Fibroblast of lung (primary cell): ENCODE results near the gene KCNIP1. TPM values are rescaled to one million over a fixed set of nuclear protein-coding genes. Genes with fewer than 3 reads are reported as not detected.

Experiments
- DNase-seq, 2 donors: peaks; one replicate each; pipeline versions ENCODE4 v3.0.0 to v3.0.0-alpha.2; 2010; ENCODE audit warnings: low read depth in 2 of 2
- H2AFZ ChIP-seq: 2 replicates; pipeline ENCODE4 v1.5.1; 2012; ENCODE audit warnings: low read length, control low read depth, inconsistent platforms
- H3K27ac ChIP-seq: 2 replicates; pipeline ENCODE4 v1.5.1; 2011; ENCODE audit warnings: low read length, control low read depth; ENCODE audit not compliant: insufficient read depth
- H3K27me3 ChIP-seq: 2 replicates; pipeline ENCODE4 v1.5.1; 2011; ENCODE audit warnings: mild to moderate bottlenecking, low read length; ENCODE audit not compliant: control insufficient read depth, insufficient read depth
- H3K36me3 ChIP-seq: 2 replicates; pipeline ENCODE4 v1.5.1; 2011; ENCODE audit warnings: low read length; ENCODE audit not compliant: control insufficient read depth, insufficient read depth
- H3K4me1 ChIP-seq: 2 replicates; pipeline ENCODE4 v1.5.1; 2011; ENCODE audit warnings: low read length; ENCODE audit not compliant: control insufficient read depth, insufficient read depth; ENCODE audit errors: extremely low read depth
- H3K4me2 ChIP-seq: 2 replicates; pipeline ENCODE4 v1.5.1; 2011; ENCODE audit warnings: low read length, control low read depth; ENCODE audit not compliant: insufficient read depth; ENCODE audit errors: extremely low read depth
- H3K4me3 ChIP-seq, 4 experiments: fragments of 200-600 bp in 1 of 4; sonication (generic) in 1 of 4; replicated peaks in 1 of 4; 2 replicates each; pipeline ENCODE4 v1.5.1; 2011 to 2016; ENCODE audit warnings: low read length in 4 of 4, low read depth in 3 of 4, mild to moderate bottlenecking in 3 of 4, control low read depth in 2 of 4, inconsistent platforms in 1 of 4, mixed read lengths in 1 of 4; ENCODE audit not compliant: insufficient read depth in 1 of 4; ENCODE audit errors: control extremely low read depth in 1 of 4
- H3K79me2 ChIP-seq: 2 replicates; pipeline ENCODE4 v1.5.1; 2012; ENCODE audit warnings: mild to moderate bottlenecking, low read length, inconsistent platforms; ENCODE audit not compliant: control insufficient read depth, insufficient read depth
- H3K9ac ChIP-seq: 2 replicates; pipeline ENCODE4 v1.5.1; 2011; ENCODE audit warnings: mild to moderate bottlenecking, low read length, control low read depth; ENCODE audit not compliant: insufficient read depth
- H3K9me3 ChIP-seq: 2 replicates; pipeline ENCODE4 v1.5.1; 2012; ENCODE audit warnings: low read depth, low read length; ENCODE audit not compliant: control insufficient read depth, insufficient read depth
- H4K20me1 ChIP-seq: 2 replicates; pipeline ENCODE4 v1.5.1; 2011; ENCODE audit warnings: low read length; ENCODE audit not compliant: control insufficient read depth, insufficient read depth; ENCODE audit errors: extremely low read depth
- EZH2 ChIP-seq: IDR thresholded peaks from 2 replicates; pipeline ENCODE4 v1.5.1; 2012; ENCODE audit warnings: low read length, control low read depth, mild to moderate bottlenecking; ENCODE audit errors: missing control alignments
- polyA plus RNA-seq, 2 donors: library from polyadenylated mRNA; depleted of rRNA in 1 of 2; stranded (reverse) in 1 of 2; unstranded in 1 of 2; fragments of >200 nt; gene quantifications; 2 replicates each; pipeline ENCODE4 v1.2.1, GENCODE V29; 2011 to 2012; ENCODE audit warnings: missing spikeins in 1 of 2
- total RNA-seq: library from RNA; depleted of rRNA; stranded (reverse); fragments of >200 nt; gene quantifications from 2 replicates; pipeline ENCODE4 v1.2.1, GENCODE V29; 2014
- TF ChIP-seq, protein P1 (sequence below), 2 donors: IDR thresholded peaks in 1 of 2; conservative IDR thresholded peaks in 1 of 2; 1 replicate in 1 of 2; 2 replicates in 1 of 2; pipeline ENCODE4 v1.5.1; 2011 to 2012; ENCODE audit warnings: low read length in 2 of 2, control low read depth in 1 of 2, inconsistent platforms in 1 of 2, low read depth in 1 of 2, mild to moderate bottlenecking in 1 of 2

KCNIP1 gene
- total and polyA plus RNA-seq, 2 donors (not counting 1 experiment from before 2014, with no cell fraction given): not detected

DNA sequence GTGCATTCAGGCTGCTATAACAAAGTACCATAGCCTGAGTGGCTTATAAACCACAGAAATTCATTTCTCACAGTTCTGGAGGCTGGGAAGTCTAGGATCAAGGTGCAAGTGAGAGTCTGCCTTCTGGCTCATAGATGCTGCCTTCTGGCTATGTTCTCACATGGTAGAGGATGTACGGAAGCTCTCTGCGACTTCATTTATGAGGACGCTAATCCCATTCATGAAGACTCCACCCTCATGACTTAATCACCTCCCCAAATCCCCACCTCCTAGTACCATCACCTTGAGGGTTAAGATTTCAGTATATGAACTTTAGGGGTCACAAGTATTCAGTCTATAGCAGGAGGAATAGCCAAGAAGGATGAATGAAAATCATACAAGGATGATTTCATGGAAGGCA is 37.3 kb upstream of the KCNIP1 start:
- Histone ChIP-seq H3K4me2 (no peak overlapping the region), H3K36me3 (no peaks in the 10 kb centered on the region), H2AFZ (no peak overlapping the region), H3K79me2 (no peaks in the 10 kb centered on the region), H3K9ac (no peak overlapping the region), H3K27ac (no peak overlapping the region), H3K9me3 (no peaks in the 10 kb centered on the region), H3K4me1 (peaks cover 2% of the 10 kb centered on the region), H3K27me3 (no peaks in the 10 kb centered on the region), H3K4me3 (no peak overlapping the region), H4K20me1 (no peaks in the 10 kb centered on the region)
- DNase-seq: no peak
- TF ChIP-seq, protein P1, sequence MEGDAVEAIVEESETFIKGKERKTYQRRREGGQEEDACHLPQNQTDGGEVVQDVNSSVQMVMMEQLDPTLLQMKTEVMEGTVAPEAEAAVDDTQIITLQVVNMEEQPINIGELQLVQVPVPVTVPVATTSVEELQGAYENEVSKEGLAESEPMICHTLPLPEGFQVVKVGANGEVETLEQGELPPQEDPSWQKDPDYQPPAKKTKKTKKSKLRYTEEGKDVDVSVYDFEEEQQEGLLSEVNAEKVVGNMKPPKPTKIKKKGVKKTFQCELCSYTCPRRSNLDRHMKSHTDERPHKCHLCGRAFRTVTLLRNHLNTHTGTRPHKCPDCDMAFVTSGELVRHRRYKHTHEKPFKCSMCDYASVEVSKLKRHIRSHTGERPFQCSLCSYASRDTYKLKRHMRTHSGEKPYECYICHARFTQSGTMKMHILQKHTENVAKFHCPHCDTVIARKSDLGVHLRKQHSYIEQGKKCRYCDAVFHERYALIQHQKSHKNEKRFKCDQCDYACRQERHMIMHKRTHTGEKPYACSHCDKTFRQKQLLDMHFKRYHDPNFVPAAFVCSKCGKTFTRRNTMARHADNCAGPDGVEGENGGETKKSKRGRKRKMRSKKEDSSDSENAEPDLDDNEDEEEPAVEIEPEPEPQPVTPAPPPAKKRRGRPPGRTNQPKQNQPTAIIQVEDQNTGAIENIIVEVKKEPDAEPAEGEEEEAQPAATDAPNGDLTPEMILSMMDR (conservative IDR thresholded peaks at IDR 0.05 in 1 of 2, IDR thresholded peaks at IDR 0.05 in 1 of 2; ENCODE audit: low read depth in 1 of 2, low read length in 2 of 2): no peak
- no peak for TF ChIP-seq EZH2

DNA sequence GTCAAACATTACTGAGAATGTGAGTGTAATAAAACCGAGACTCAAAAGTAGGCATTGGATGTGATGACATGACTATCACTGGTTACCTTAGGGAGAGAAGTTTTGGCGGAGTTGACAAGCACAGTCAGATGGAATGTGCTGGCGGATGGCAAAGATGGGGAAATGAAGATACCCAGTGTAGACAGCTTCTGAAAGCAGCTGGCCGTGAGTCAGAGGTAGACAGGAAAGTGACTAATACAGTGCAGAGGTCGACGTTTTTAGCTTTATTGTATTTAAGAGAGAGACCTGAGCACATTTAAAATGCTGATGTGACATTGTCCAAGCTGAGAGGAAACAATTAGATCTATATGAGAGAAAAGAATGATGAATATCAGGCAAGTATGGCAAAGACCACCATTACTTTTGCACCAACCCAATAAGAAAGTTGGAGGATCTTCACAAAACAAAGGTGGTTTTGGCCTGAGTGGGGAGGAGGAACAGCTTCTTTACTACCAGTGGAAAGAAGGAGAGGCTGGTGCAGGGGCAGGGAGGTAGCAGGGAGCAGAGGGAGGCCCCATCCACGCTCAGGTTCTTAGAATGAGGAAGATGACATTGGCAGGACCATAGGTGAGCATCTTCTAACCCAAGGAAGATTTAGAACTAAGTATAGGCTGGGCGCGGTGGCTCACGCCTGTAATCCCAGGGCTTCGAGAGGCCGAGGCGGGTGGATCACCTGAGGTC is 36.7 kb upstream of the KCNIP1 start:
- no peak for TF ChIP-seq EZH2
- TF ChIP-seq, protein P1 (conservative IDR thresholded peaks at IDR 0.05 in 1 of 2, IDR thresholded peaks at IDR 0.05 in 1 of 2; ENCODE audit: low read depth in 1 of 2, low read length in 2 of 2): no peak
- DNase-seq: peak; percentile 81 to 93

DNA sequence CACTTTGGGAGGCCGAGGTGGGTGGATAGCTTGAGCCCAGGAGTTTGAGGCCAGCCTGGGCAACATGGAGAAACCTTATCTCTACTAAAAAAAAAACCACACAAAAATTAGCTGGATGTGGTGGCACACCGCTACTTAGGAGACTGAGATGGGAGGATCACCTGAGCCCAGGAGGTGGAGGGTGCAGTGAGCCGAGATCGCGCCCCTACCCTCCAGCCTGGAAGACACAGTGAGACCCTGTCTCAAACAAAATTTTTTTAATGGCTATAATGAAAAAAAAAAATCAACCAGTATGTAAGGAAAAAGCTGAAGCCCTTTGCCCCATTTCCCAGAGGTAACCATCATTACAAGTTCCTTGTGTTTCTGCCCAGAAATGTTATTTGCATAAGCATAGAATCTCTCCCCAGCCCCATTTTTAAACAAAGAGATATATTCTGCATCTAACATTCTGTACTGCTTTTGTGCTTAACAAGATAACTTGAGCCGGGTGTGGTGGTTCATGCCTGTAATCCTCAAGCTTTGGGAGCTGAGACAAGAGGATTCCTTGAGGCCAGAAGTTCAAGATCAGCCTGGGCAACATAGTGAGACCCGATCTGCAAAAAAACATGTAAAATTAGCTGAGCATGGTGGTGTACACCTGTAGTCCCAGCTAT is 35.1 kb upstream of the KCNIP1 start:
- TF ChIP-seq, protein P1 (conservative IDR thresholded peaks at IDR 0.05 in 1 of 2, IDR thresholded peaks at IDR 0.05 in 1 of 2; ENCODE audit: low read depth in 1 of 2, low read length in 2 of 2): no peak
- TF ChIP-seq EZH2: no peak
- H3K4me3 ChIP-seq: no peak overlapping the region
- H3K79me2 ChIP-seq: no peaks in the 10 kb centered on the region
- H3K36me3 ChIP-seq: no peaks in the 10 kb centered on the region
- no peaks in the 10 kb centered on the region for H3K27me3 ChIP-seq
- H3K4me2 ChIP-seq: no peak overlapping the region
- no peak overlapping the region for H2AFZ ChIP-seq
- peak in 1 of 2 donors; percentile 23 for DNase-seq
- no peak overlapping the region for H3K27ac ChIP-seq
- no peaks in the 10 kb centered on the region for H3K9me3 ChIP-seq
- H3K4me1 ChIP-seq: peaks cover 2% of the 10 kb centered on the region
- H3K9ac ChIP-seq: no peak overlapping the region
- H4K20me1 ChIP-seq: no peaks in the 10 kb centered on the region

More for the DNA sequence above, 36.7 kb upstream of the KCNIP1 start:
- Histone ChIP-seq H3K36me3 (no peaks in the 10 kb centered on the region), H3K79me2 (no peaks in the 10 kb centered on the region), H4K20me1 (no peaks in the 10 kb centered on the region), H3K27me3 (no peaks in the 10 kb centered on the region), H3K9me3 (no peaks in the 10 kb centered on the region), H3K4me3 (no peak overlapping the region), H3K9ac (no peak overlapping the region), H2AFZ (no peak overlapping the region), H3K4me1 (peaks cover 2% of the 10 kb centered on the region), H3K27ac (no peak overlapping the region), H3K4me2 (no peak overlapping the region)
